Fibroblast of mammary gland (primary cell): ENCODE measurements around the gene SLC25A20.

Experiments used
- DNase-seq: peaks from one replicate; pipeline ENCODE4 v3.0.0-alpha.2; 2010; ENCODE audit warnings: low read depth
- H3K4me3 ChIP-seq: 2 replicates; pipeline ENCODE4 v1.5.1; 2011; ENCODE audit warnings: low read depth, mild to moderate bottlenecking, low read length, moderate library complexity; ENCODE audit not compliant: control insufficient read depth
- TF ChIP-seq, protein P1 (sequence below): conservative IDR thresholded peaks from 2 replicates; pipeline ENCODE4 v1.5.1; 2011; ENCODE audit warnings: low read depth, low read length, inconsistent platforms; ENCODE audit not compliant: control insufficient read depth, insufficient read depth

Gene SLC25A20

DNA sequence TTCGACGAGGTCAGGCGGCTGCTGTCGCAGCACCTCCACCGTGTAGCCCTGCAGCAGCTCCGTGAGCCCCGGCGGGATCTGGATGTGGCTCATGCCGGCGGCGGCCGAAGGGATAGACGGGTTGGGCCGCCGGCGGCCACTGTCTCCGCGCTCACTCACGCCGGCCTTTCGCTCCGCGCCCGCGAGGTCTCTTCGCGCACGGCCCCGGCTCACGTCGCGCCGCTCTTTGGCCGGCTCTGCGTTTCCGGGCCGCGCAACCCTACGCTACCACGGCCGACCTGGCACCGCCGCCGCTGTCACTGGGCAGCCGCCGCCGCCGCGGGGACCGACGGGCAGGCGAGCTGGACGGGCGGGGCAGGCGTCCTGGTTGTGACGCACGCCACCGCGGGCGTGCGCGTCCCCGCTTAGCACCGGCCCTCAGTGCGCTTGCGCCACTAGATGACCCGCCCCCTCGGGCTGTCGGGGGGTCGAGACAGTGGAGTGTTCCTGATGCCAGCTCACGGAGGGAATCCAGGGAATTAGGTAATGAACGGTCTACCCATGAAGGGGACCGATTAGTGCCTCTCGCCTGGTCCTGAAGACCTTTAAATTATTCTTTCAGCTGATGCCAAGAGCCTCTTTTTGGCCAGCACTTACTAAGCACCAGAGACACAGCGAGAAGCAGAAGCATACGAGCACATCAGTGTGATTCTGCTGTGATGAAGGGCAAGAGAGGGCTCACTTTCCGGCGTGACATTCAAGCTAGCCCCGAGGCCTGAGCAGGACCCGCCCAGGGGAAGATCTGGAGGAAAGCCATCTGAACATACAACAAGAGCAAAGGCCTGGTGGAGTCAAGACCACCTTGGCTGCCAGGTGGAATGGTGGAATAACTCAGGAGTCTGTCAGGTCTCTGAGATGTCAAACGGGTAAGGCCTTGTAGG is 50.9 kb downstream of the SLC25A20 start, which contains the start of gene PRKAR2A:
TSS of gene PRKAR2A (minus strand) at position 371 of the 920 bp plus-strand sequence. CDS start at position 93, 278 bp downstream.
- TF ChIP-seq, protein P1, sequence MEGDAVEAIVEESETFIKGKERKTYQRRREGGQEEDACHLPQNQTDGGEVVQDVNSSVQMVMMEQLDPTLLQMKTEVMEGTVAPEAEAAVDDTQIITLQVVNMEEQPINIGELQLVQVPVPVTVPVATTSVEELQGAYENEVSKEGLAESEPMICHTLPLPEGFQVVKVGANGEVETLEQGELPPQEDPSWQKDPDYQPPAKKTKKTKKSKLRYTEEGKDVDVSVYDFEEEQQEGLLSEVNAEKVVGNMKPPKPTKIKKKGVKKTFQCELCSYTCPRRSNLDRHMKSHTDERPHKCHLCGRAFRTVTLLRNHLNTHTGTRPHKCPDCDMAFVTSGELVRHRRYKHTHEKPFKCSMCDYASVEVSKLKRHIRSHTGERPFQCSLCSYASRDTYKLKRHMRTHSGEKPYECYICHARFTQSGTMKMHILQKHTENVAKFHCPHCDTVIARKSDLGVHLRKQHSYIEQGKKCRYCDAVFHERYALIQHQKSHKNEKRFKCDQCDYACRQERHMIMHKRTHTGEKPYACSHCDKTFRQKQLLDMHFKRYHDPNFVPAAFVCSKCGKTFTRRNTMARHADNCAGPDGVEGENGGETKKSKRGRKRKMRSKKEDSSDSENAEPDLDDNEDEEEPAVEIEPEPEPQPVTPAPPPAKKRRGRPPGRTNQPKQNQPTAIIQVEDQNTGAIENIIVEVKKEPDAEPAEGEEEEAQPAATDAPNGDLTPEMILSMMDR = no peak
- peak within 1 kb of the TSS; percentile 78 for H3K4me3 ChIP-seq
- peak; percentile 85 for DNase-seq

DNA sequence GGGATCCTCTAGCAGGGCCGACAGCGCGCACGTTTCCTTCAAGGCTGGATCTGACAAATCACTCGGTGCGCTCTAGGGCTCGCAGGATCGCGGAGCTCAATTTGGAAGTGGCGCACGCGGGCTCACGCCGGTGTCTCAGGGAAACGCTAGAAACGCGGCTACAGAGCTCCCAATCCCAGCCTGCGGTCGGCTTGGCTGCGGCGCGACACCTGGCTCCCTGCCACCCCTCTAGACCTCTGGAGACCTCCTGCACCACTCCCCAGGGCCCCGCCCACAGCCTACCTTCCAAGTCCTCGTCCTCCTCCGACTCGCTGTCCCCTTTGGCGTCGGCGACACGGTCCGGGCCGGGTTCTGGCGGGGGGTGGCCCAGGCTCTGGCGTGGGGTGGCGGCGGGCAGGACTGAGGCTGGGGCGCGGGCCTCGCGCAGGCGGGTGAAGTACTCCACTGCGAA is 51.6 kb downstream of the SLC25A20 start:
- H3K4me3 ChIP-seq = peak overlapping the region; percentile 78
- TF ChIP-seq, protein P1 = no peak
- DNase-seq = peak; percentile 75

GRCh38 chr3:48845170-48845569 is 53.5 kb downstream of the SLC25A20 start:
- peak overlapping the region; percentile 27 for H3K4me3 ChIP-seq
- TF ChIP-seq, protein P1 = no peak
- peak; percentile 59 for DNase-seq

- TF ChIP-seq, protein P1 = no peak
- no peak overlapping the region for H3K4me3 ChIP-seq
- DNase-seq = no peak
These were observed 61.5 kb downstream of the SLC25A20 start for GRCh38 chr3:48837163-48837562.

GRCh38 chr3:48835650-48836366 is 62.9 kb downstream of the SLC25A20 start:
- no peak overlapping the region for H3K4me3 ChIP-seq
- no peak for DNase-seq
- TF ChIP-seq, protein P1 = no peak

GRCh38 chr3:48832684-48833083 is 66.0 kb downstream of the SLC25A20 start:
- H3K4me3 ChIP-seq = no peak overlapping the region
- peak; percentile 29 for DNase-seq
- TF ChIP-seq, protein P1 = no peak
